SK-N-MC (cell line): ENCODE results near the gene SLC22A13.

Experiments
- EZH2 ChIP-seq: fragments of 200-600 bp; sonication (generic); IDR thresholded peaks from one replicate; pipeline ENCODE4 v1.6.1; 2017; ENCODE audit warnings: antibody characterized with exemption
- POLR2AphosphoS5 ChIP-seq: IDR thresholded peaks from 2 replicates; pipeline ENCODE4 v1.6.1; 2012; ENCODE audit warnings: mild to moderate bottlenecking, low read depth, low read length, borderline replicate concordance

DNA sequence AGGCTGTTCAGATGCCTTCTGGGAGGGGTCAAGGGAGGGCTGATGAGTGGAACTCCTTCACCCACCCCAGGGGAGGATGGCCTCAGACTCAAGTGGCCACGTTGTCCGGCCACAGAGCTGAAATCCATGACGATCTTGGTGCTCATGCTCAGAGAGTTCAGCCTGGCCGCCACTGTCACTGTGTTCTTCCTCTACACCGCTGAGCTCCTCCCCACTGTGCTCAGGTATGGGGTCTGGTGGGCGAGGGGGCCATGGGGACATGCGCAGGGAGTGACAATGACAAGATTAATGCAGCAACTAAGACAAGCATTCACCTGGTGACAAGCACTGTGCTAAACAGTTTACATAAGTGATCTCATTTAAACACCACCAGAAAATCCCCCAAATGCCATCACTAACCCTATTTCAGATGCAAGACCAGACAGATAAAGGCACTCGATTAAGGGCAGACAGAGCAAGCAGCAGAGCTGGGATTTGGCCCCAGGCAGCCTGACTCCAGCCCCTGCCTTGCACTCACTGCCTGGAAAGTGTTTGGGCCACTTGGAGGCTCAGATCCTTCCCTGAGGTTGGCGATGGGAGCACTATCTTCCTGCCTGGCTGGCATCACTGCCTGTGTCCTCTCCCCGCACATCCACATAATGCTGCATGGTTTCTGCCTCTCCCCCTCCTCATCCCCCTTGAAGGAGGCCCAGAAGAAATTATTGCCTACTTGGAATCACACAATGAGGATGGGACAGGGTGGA lies 50.0 kb downstream of the SLC22A13 start:
- TF ChIP-seq EZH2 (no peak), POLR2AphosphoS5 (no peak)
